Esophagus muscularis mucosa (tissue), 4 donors: Measurements from ENCODE around the gene SLC51B. TPM values are rescaled to one million over a fixed set of nuclear protein-coding genes. Genes with fewer than 3 reads are reported as not detected.
A peak's percentile ranks its signal among the peaks of the same experiment; 100 is the strongest.
"Not testable (repeated sequence)": the region's sequence is repeated elsewhere in the genome, so short reads cannot be mapped to it uniquely, and the experiment has no call there.

ENCODE experiments used
- DNase-seq: peaks from one replicate; pipeline ENCODE4 v3.0.0-alpha.2; 2017; ENCODE audit errors: extremely low spot score
- H3K27ac ChIP-seq, 4 donors: fragments of 200-600 bp; sonication (generic); replicated peaks in 1 of 4; 1 replicate in 3 of 4; 2 replicates in 1 of 4; pipeline ENCODE4 v1.5.1; 2016 to 2019; ENCODE audit warnings: mild to moderate bottlenecking in 1 of 4
- H3K27me3 ChIP-seq, 4 donors: fragments of 200-600 bp; sonication (generic); one replicate each; pipeline versions ENCODE4 v1.5.1 to v1.6.0; 2016 to 2019
- H3K36me3 ChIP-seq, 4 donors: fragments of 200-600 bp; sonication (generic); one replicate each; pipeline ENCODE4 v1.5.1; 2016 to 2019
- H3K4me1 ChIP-seq, 4 donors: fragments of 200-600 bp; sonication (generic); one replicate each; pipeline ENCODE4 v1.5.1; 2016 to 2019
- H3K4me3 ChIP-seq, 4 donors: fragments of 200-600 bp; sonication (generic); 1 replicate in 2 of 4; 2 replicates in 2 of 4; pipeline ENCODE4 v1.5.1; 2016 to 2019; ENCODE audit warnings: mild to moderate bottlenecking in 4 of 4, moderate library complexity in 1 of 4
- H3K9me3 ChIP-seq, 4 donors: fragments of 200-600 bp; sonication (generic); 1 replicate in 3 of 4; 2 replicates in 1 of 4; pipeline ENCODE4 v1.5.1; 2016 to 2019
- EP300 ChIP-seq: sonication (generic); formaldehyde crosslinking; IDR thresholded peaks from one replicate; pipeline ENCODE4 v1.6.1; 2017; ENCODE audit warnings: antibody characterized with exemption
- POLR2A ChIP-seq: fragments of 450-650 bp; IDR thresholded peaks from one replicate; pipeline ENCODE4 v1.6.1; 2017; ENCODE audit warnings: antibody characterized with exemption, moderate library complexity, mild to moderate bottlenecking, low read depth
- POLR2AphosphoS5 ChIP-seq, 2 donors: sonication (generic); formaldehyde crosslinking; IDR thresholded peaks; one replicate each; pipeline ENCODE4 v1.6.1; 2017; ENCODE audit warnings: antibody characterized with exemption in 2 of 2
- WGBS: methylation state at CpG from one replicate; pipeline ENCODE4 v1.1.5; 2018; 5-methylcytosine and 5-hydroxymethylcytosine counted together
- intact Hi-C: fragments of 100-400 bp; cut with DNase I; formaldehyde crosslinking; loops from one replicate; pipeline ENCODE4 v1.15.1; 2023
- total RNA-seq, 4 donors: library from RNA; depleted of rRNA; stranded (reverse); fragments of >200 nt; gene quantifications; one replicate each; pipeline versions ENCODE4 v1.1.0 to v1.2.1, GENCODE V29; 2016
- TF ChIP-seq, protein P1 (sequence below), 3 experiments: fragments of 200-600 bp in 2 of 3; fragments of 450-650 bp in 1 of 3; sonication (generic) in 2 of 3; IDR thresholded peaks; one replicate each; pipeline ENCODE4 v1.5.1; 2017 to 2019; ENCODE audit warnings: antibody characterized with exemption in 3 of 3, mild to moderate bottlenecking in 2 of 3, moderate library complexity in 1 of 3

The SLC51B gene
- total RNA-seq, 4 donors from 2014 or later = not detected

DNA sequence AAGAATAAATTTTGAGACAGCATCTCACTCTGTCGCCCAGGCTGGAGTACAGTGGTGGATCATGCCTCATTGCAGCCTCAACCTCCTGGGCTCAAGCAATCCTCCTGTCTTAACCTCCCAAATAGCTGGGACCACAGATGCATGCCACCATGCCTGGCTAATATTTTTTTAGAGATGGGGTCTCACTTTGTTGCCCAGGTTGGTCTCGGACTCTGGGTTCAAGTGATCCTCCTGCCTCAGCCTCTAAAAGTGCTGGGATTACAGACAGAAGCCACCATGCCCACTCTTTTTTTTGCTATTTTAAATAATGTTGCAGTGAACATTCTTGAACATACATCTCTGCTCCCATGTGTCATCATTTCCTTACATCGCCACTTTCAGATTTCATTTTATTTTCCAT, 6.8 kb upstream of the SLC51B start:
- H3K27ac ChIP-seq = peak overlapping the region in 1 of 4 donors; percentile 57
- H3K9me3 ChIP-seq = no peaks in the 10 kb centered on the region
- H3K36me3 ChIP-seq = no peaks in the 10 kb centered on the region
- TF ChIP-seq EP300 = no peak
- TF ChIP-seq POLR2A = no peak
- TF ChIP-seq, protein P1, sequence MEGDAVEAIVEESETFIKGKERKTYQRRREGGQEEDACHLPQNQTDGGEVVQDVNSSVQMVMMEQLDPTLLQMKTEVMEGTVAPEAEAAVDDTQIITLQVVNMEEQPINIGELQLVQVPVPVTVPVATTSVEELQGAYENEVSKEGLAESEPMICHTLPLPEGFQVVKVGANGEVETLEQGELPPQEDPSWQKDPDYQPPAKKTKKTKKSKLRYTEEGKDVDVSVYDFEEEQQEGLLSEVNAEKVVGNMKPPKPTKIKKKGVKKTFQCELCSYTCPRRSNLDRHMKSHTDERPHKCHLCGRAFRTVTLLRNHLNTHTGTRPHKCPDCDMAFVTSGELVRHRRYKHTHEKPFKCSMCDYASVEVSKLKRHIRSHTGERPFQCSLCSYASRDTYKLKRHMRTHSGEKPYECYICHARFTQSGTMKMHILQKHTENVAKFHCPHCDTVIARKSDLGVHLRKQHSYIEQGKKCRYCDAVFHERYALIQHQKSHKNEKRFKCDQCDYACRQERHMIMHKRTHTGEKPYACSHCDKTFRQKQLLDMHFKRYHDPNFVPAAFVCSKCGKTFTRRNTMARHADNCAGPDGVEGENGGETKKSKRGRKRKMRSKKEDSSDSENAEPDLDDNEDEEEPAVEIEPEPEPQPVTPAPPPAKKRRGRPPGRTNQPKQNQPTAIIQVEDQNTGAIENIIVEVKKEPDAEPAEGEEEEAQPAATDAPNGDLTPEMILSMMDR (IDR thresholded peaks at IDR 0.05) = no peak
- H3K27me3 ChIP-seq = no peaks in the 10 kb centered on the region
- 89% methylated on average over 3 of the region's 3 CpGs for WGBS
- H3K4me1 ChIP-seq = peaks cover 10 to 26% (median 17%) of the 10 kb centered on the region in 4 donors
- no peak overlapping the region for H3K4me3 ChIP-seq
- no peak for DNase-seq
- intact Hi-C loops = no loop called here

DNA sequence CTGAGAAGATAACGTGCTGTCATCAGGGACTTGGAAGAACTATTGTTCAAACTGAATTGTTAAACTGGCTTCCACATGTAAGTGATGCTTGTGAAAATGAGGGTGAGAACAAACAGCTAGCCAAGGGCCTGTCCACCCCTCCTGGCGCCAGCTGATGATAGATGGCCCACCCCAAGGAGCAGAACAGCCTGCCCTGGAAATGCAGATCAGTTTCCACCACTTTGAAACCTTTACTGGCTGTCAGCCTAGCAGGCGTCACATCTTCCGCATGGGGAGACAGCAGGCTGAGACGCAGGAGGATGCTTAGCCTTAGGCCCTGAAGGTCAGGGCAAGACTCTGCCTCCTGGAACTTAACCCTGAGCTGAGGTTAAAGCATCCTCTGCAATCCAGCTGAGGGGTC, 6.4 kb upstream of the SLC51B start:
- H3K27ac ChIP-seq = peak overlapping the region in 3 of 4 donors; percentile 10 to 57 (median 12)
- no peaks in the 10 kb centered on the region for H3K9me3 ChIP-seq
- DNase-seq = no peak
- 56% methylated on average over 3 of the region's 5 CpGs for WGBS
- no peaks in the 10 kb centered on the region for H3K27me3 ChIP-seq
- H3K36me3 ChIP-seq = no peaks in the 10 kb centered on the region
- intact Hi-C loops = no loop called here
- peaks cover 5 to 22% (median 14%) of the 10 kb centered on the region in 4 donors for H3K4me1 ChIP-seq
- TF ChIP-seq, protein P1 (IDR thresholded peaks at IDR 0.05) = no peak
- TF ChIP-seq POLR2AphosphoS5 (IDR thresholded peaks at IDR 0.05) = peak; percentile 5 to 55
- H3K4me3 ChIP-seq = no peak overlapping the region

GRCh38 chr15:65040461-65040860, 4.7 kb upstream of the SLC51B start:
- Histone ChIP-seq H3K9me3 (no peaks in the 10 kb centered on the region), H3K27me3 (no peaks in the 10 kb centered on the region), H3K4me3 (no peak overlapping the region), H3K4me1 (peaks cover 3 to 33% (median 22%) of the 10 kb centered on the region in 4 donors), H3K27ac (no peak overlapping the region), H3K36me3 (peaks cover 0 to 4% (median 0%) of the 10 kb centered on the region in 4 donors)
- DNase-seq = no peak
- intact Hi-C loops = no loop called here
- WGBS = 89% methylated on average over 6 of the region's 6 CpGs
- TF ChIP-seq, protein P1 (IDR thresholded peaks at IDR 0.05) = no peak
- TF ChIP-seq EP300 = no peak
- no peak for TF ChIP-seq POLR2AphosphoS5 (IDR thresholded peaks at IDR 0.05)
- no peak for TF ChIP-seq POLR2A

DNA sequence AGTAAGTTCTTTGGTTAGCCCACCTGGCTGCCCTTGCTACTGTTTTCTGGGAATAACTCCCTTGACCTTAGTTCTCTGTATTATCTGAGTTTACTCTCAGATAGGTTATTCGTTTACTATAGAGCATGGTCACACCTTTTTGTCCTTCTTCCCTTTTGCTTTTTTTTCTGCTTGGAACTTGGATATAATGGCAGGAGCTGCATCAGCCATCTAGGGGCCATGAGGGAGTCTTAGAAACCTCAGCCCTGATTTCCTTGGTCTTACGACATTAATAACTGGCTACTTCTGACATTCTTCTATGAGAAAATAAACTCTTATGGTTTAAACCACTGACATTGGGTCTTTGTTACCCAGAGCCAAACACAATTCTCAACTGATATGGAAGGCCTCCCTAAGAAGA, 3.4 kb upstream of the SLC51B start:
- Histone ChIP-seq H3K36me3 (peaks cover 0 to 4% (median 0%) of the 10 kb centered on the region in 4 donors), H3K27ac (no peak overlapping the region), H3K9me3 (no peaks in the 10 kb centered on the region), H3K27me3 (no peaks in the 10 kb centered on the region), H3K4me1 (peaks cover 3 to 33% (median 23%) of the 10 kb centered on the region in 4 donors), H3K4me3 (no peak overlapping the region)
- intact Hi-C loops = no loop called here
- 88% methylated on average over 2 of the region's 2 CpGs for WGBS
- DNase-seq = no peak
- no peak for TF ChIP-seq POLR2A
- no peak for TF ChIP-seq EP300
- TF ChIP-seq, protein P1 (IDR thresholded peaks at IDR 0.05) = no peak
- no peak for TF ChIP-seq POLR2AphosphoS5 (IDR thresholded peaks at IDR 0.05)

- TF ChIP-seq POLR2AphosphoS5 (IDR thresholded peaks at IDR 0.05) (no peak), POLR2A (no peak)
- no peak overlapping the region for H3K4me3 ChIP-seq
- 78% methylated on average over 4 of the region's 4 CpGs for WGBS
- H3K36me3 ChIP-seq = peaks cover 0 to 4% (median 0%) of the 10 kb centered on the region in 4 donors
- no peaks in the 10 kb centered on the region for H3K27me3 ChIP-seq
- intact Hi-C loops = no loop called here
- peaks cover 3 to 36% (median 23%) of the 10 kb centered on the region in 4 donors for H3K4me1 ChIP-seq
- H3K27ac ChIP-seq = peak overlapping the region in 1 of 4 donors; percentile 33
- no peaks in the 10 kb centered on the region for H3K9me3 ChIP-seq
- DNase-seq = no peak
These were observed 2.3 kb upstream of the SLC51B start for GRCh38 chr15:65042776-65043327.

DNA sequence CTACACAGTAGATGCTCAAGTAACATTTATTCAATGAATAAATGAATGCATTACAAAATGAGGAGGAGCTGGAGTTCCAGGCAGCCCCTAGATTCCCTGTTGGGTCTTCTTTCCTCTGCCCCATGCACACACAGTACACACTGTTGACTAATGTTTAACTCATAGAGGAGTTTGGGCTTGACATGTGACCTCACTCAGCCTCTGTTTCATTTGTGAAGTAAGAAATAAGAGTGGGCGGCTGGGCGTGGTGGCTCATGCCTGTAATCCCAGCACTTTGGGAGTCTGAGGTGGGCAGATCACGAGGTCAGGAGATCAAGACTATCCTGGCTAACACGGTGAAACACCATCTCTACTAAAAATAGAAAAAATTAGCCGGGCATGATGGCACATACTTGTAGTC, 969 bp upstream of the SLC51B start:
- H3K27ac ChIP-seq, intact Hi-C loops: not testable (repeated sequence)
- WGBS = 86% methylated on average over 5 of the region's 5 CpGs

More for the DNA sequence above, 969 bp upstream of the SLC51B start:
- not testable (repeated sequence) for DNase-seq, H3K27me3 ChIP-seq, H3K4me3 ChIP-seq, H3K9me3 ChIP-seq, H3K36me3 ChIP-seq
- H3K4me1 ChIP-seq = peaks cover 8 to 39% (median 28%) of the 10 kb centered on the region in 4 donors
